Ovary (tissue), 9 donors: ENCODE measurements around the gene SLC35F4. TPM values are rescaled to one million over a fixed set of nuclear protein-coding genes. Genes with fewer than 3 reads are reported as not detected.

Source experiments
- DNase-seq, 5 donors: peaks; one replicate each; pipeline ENCODE4 v3.0.0-alpha.2; 2019 to 2020
- H3K27ac ChIP-seq, 2 donors: fragments of 200-600 bp; one replicate each; pipeline versions ENCODE4 v1.5.1 to v1.8.0; 2019 to 2022
- H3K27me3 ChIP-seq: fragments of 200-600 bp; one replicate; pipeline ENCODE4 v1.8.0; 2022
- H3K36me3 ChIP-seq: fragments of 200-600 bp; sonication (generic); one replicate; pipeline ENCODE4 v1.5.1; 2019
- H3K4me1 ChIP-seq: one replicate; pipeline ENCODE4 v1.8.1; 2013; ENCODE audit warnings: mild to moderate bottlenecking, moderate library complexity; ENCODE audit not compliant: insufficient read depth
- H3K4me3 ChIP-seq: fragments of 200-600 bp; sonication (generic); one replicate; pipeline ENCODE4 v1.5.1; 2017
- H3K9me3 ChIP-seq, 2 donors: fragments of 200-600 bp in 1 of 2; sonication (generic) in 1 of 2; one replicate each; pipeline versions ENCODE4 v1.5.1 to v1.8.1; 2013 to 2019; ENCODE audit warnings: mild to moderate bottlenecking in 1 of 2, moderate library complexity in 1 of 2
- CTCF ChIP-seq, 3 donors: fragments of 450-650 bp in 2 of 3; fragments of 200-600 bp in 1 of 3; IDR thresholded peaks; one replicate each; pipeline versions ENCODE4 v1.5.1 to v1.8.0; 2016 to 2022; ENCODE audit warnings: antibody characterized with exemption in 3 of 3, mild to moderate bottlenecking in 1 of 3
- EP300 ChIP-seq: sonication (generic); formaldehyde crosslinking; IDR thresholded peaks from one replicate; pipeline ENCODE4 v1.6.1; 2017; ENCODE audit warnings: antibody characterized with exemption
- POLR2A ChIP-seq: fragments of 450-650 bp; IDR thresholded peaks from one replicate; pipeline ENCODE4 v1.6.1; 2017; ENCODE audit warnings: antibody characterized with exemption, mild to moderate bottlenecking, moderate library complexity
- WGBS, 3 donors: extraction: QIAGEN DNeasy Blood & Tissue Kit in 1 of 3; methylation state at CpG; one replicate each; pipeline versions ENCODE4 v1.1.5 to v1.1.7; 2013 to 2017; 5-methylcytosine and 5-hydroxymethylcytosine counted together
- intact Hi-C, 4 donors: fragments of 100-400 bp; cut with DNase I; formaldehyde crosslinking; loops; one replicate each; pipeline versions ENCODE4 v1.11.0 to v1.15.1; 2022 to 2023
- polyA plus RNA-seq, 2 donors: library from polyadenylated mRNA; stranded (reverse); fragments of 200-250 nt in 1 of 2; fragments of 350-450 nt in 1 of 2; fragmentation: Illumina TruSeq in 1 of 2; extraction: RNeasy Lipid Tissue Mini Kit (QIAGEN cat#74804) in 1 of 2; gene quantifications; one replicate each; pipeline ENCODE4 v1.2.3, GENCODE V29; 2013 to 2014
- total RNA-seq, 7 donors: library from RNA; depleted of rRNA in 2 of 7; stranded (reverse); fragments of >200 nt in 2 of 7; fragmentation: NEBNext Ultra II Directional in 3 of 7; extraction: Animal tissue kit (Norgen Biotek cat#: 25700) in 3 of 7; gene quantifications; one replicate each; pipeline versions ENCODE4 v1.1.0 to v1.2.4, GENCODE V29; 2016 to 2023
- donor health status: DM: no; HTN: no; CAD: no; lungs with moderate emphysema.
- donor health status: DM: no; HTN: no; CAD: no.
- donor health status: Bipolar disorder and iron deficiency.
- donor health status: DM: yes; HTN: yes; CAD: no.
- donor health status: DM: no; HTN: no; CAD: no.
- donor health status: DM: yes; HTN: yes; CAD: no.

The SLC35F4 gene
- total and polyA plus RNA-seq, 9 donors: 0.04 to 0.65 (median 0.20) TPM; not detected in 6

- Histone ChIP-seq H3K4me1 (no peaks in the 10 kb centered on the region), H3K27ac (no peak overlapping the region), H3K4me3 (no peak overlapping the region), H3K36me3 (no peaks in the 10 kb centered on the region), H3K9me3 (no peaks in the 10 kb centered on the region), H3K27me3 (no peaks in the 10 kb centered on the region)
- intact Hi-C loops: no loop called here
- no peak for DNase-seq
- TF ChIP-seq EP300: no peak
- TF ChIP-seq POLR2A: no peak
- no peak for TF ChIP-seq CTCF (IDR thresholded peaks at IDR 0.05)
- 53 to 70% (median 62%) methylated on average over 3 of the region's 3 CpGs for WGBS, 3 donors
These were observed 19.9 kb downstream of the SLC35F4 start for GRCh38 chr14:57845802-57846531.

GRCh38 chr14:57845316-57845715 is 20.6 kb downstream of the SLC35F4 start:
- DNase-seq: no peak
- intact Hi-C loops: no loop called here
- Histone ChIP-seq H3K9me3 (no peaks in the 10 kb centered on the region), H3K4me3 (no peak overlapping the region), H3K27ac (no peak overlapping the region), H3K27me3 (no peaks in the 10 kb centered on the region), H3K36me3 (no peaks in the 10 kb centered on the region), H3K4me1 (no peaks in the 10 kb centered on the region)
- TF ChIP-seq EP300 (no peak), POLR2A (no peak), CTCF (IDR thresholded peaks at IDR 0.05) (no peak)
- 95 to 97% (median 97%) methylated on average over 3 of the region's 3 CpGs for WGBS, 3 donors

GRCh38 chr14:57837267-57837666 is 28.6 kb downstream of the SLC35F4 start:
- 84 to 93% (median 87%) methylated on average over 8 of the region's 8 CpGs for WGBS, 3 donors
- TF ChIP-seq CTCF (IDR thresholded peaks at IDR 0.05) (no peak), POLR2A (no peak), EP300 (no peak)
- no peaks in the 10 kb centered on the region for H3K36me3 ChIP-seq
- intact Hi-C loops: no loop called here
- no peak for DNase-seq
- H3K4me1 ChIP-seq: no peaks in the 10 kb centered on the region
- H3K27ac ChIP-seq: no peak overlapping the region
- no peaks in the 10 kb centered on the region for H3K9me3 ChIP-seq
- no peak overlapping the region for H3K4me3 ChIP-seq
- no peaks in the 10 kb centered on the region for H3K27me3 ChIP-seq

GRCh38 chr14:57835766-57836165 is 30.1 kb downstream of the SLC35F4 start:
- Histone ChIP-seq H3K27me3 (no peaks in the 10 kb centered on the region), H3K36me3 (no peaks in the 10 kb centered on the region), H3K9me3 (no peaks in the 10 kb centered on the region), H3K4me3 (no peak overlapping the region), H3K4me1 (no peaks in the 10 kb centered on the region), H3K27ac (no peak overlapping the region)
- WGBS, 3 donors: 53 to 58% (median 58%) methylated on average over 2 of the region's 2 CpGs
- DNase-seq: no peak
- no peak for TF ChIP-seq CTCF (IDR thresholded peaks at IDR 0.05)
- TF ChIP-seq EP300: no peak
- TF ChIP-seq POLR2A: no peak
- intact Hi-C loops: no loop called here
